Fibroblast of lung (primary cell): ENCODE data around the gene COL19A1.

Source experiments
- CTCF ChIP-seq, 2 donors: IDR thresholded peaks in 1 of 2; conservative IDR thresholded peaks in 1 of 2; 1 replicate in 1 of 2; 2 replicates in 1 of 2; pipeline ENCODE4 v1.5.1; 2011 to 2012; ENCODE audit warnings: low read length in 2 of 2, control low read depth in 1 of 2, inconsistent platforms in 1 of 2, low read depth in 1 of 2, mild to moderate bottlenecking in 1 of 2
- EZH2 ChIP-seq: IDR thresholded peaks from 2 replicates; pipeline ENCODE4 v1.5.1; 2012; ENCODE audit warnings: low read length, control low read depth, mild to moderate bottlenecking; ENCODE audit errors: missing control alignments

GRCh38 chr6:69847492-69847788 is 18.9 kb upstream of the COL19A1 start:
- TF ChIP-seq CTCF (conservative IDR thresholded peaks at IDR 0.05 in 1 of 2, IDR thresholded peaks at IDR 0.05 in 1 of 2; ENCODE audit: low read depth in 1 of 2, low read length in 2 of 2): no peak
- TF ChIP-seq EZH2: no peak
